HPDE6-E6E7 (cell line): ENCODE results near the gene IFIT3.
A peak's percentile ranks its signal among the peaks of the same experiment; 100 is the strongest.
"Not testable (repeated sequence)": the region's sequence is repeated elsewhere in the genome, so short reads cannot be mapped to it uniquely, and the experiment has no call there.

Experiments
- DNase-seq: peaks from one replicate; pipeline ENCODE4 v3.0.0; 2011; ENCODE audit warnings: missing footprints; ENCODE audit errors: extremely low spot score

Gene IFIT3

GRCh38 chr10:89327803-89328441 lies at the start of gene IFIT3:
TSS of gene IFIT3 (plus strand) at chr10:89327997. CDS start at chr10:89328074, 77 bp downstream.
- DNase-seq, result no peak

GRCh38 chr10:89278034-89278535 lies 49.7 kb upstream of the IFIT3 start:
- peak; percentile 84 for DNase-seq

- DNase-seq, result no peak
Measured at GRCh38 chr10:89278900-89279392, 48.9 kb upstream of the IFIT3 start.

GRCh38 chr10:89279421-89279869 lies 48.4 kb upstream of the IFIT3 start:
- no peak for DNase-seq

GRCh38 chr10:89280508-89280907 lies 47.3 kb upstream of the IFIT3 start:
- no peak for DNase-seq

GRCh38 chr10:89281606-89282395 lies 46.0 kb upstream of the IFIT3 start:
- DNase-seq, result no peak

- DNase-seq, result no peak
Measured at GRCh38 chr10:89283025-89283935, 44.5 kb upstream of the IFIT3 start.

- DNase-seq, result no peak
Measured at GRCh38 chr10:89283936-89284475, 43.8 kb upstream of the IFIT3 start.

- DNase-seq, result not testable (repeated sequence)
Measured at GRCh38 chr10:89284711-89285110, 43.1 kb upstream of the IFIT3 start.

GRCh38 chr10:89285303-89285702 lies 42.5 kb upstream of the IFIT3 start:
- DNase-seq, result not testable (repeated sequence)

- no peak for DNase-seq
Measured at GRCh38 chr10:89294721-89295239, 33.0 kb upstream of the IFIT3 start.

GRCh38 chr10:89295597-89295996 lies 32.2 kb upstream of the IFIT3 start:
- no peak for DNase-seq

GRCh38 chr10:89296220-89296648 lies 31.6 kb upstream of the IFIT3 start:
- DNase-seq, result no peak

GRCh38 chr10:89297356-89297755 lies 30.4 kb upstream of the IFIT3 start:
- DNase-seq, result no peak

GRCh38 chr10:89297791-89298190 lies 30.0 kb upstream of the IFIT3 start:
- no peak for DNase-seq

- no peak for DNase-seq
Measured at GRCh38 chr10:89299031-89299430, 28.8 kb upstream of the IFIT3 start.

GRCh38 chr10:89301232-89301631 lies 26.6 kb upstream of the IFIT3 start:
- no peak for DNase-seq

- no peak for DNase-seq
Measured at GRCh38 chr10:89301721-89302445, 25.9 kb upstream of the IFIT3 start, which contains the start of gene IFIT2. TSS of gene IFIT2 (plus strand) at chr10:89302046. CDS start at chr10:89302124, 78 bp downstream.

- no peak for DNase-seq
Measured at GRCh38 chr10:89302625-89303024, 25.2 kb upstream of the IFIT3 start.

GRCh38 chr10:89303161-89303560 lies 24.6 kb upstream of the IFIT3 start:
- DNase-seq, result no peak
